Ureter (tissue), 1 donor: ENCODE results near the gene NANOGP8. TPM values are rescaled to one million over a fixed set of nuclear protein-coding genes. Genes with fewer than 3 reads are reported as not detected.

Source experiments
- DNase-seq: peaks from one replicate; pipeline ENCODE4 v3.0.0-alpha.2; 2020; ENCODE audit warnings: low spot score
- total RNA-seq: library from RNA; stranded (reverse); gene quantifications from one replicate; pipeline ENCODE4 v1.2.4, GENCODE V29; 2023
- donor health status: DM: yes; HTN: yes; CAD: no.

The NANOGP8 gene
- total RNA-seq, 1 donor from 2014 or later, result 4.6 TPM

- no peak for DNase-seq
Measured at GRCh38 chr15:35061161-35061824, 23.8 kb downstream of the NANOGP8 start.

GRCh38 chr15:35060591-35060990 lies 24.5 kb downstream of the NANOGP8 start:
- no peak for DNase-seq

GRCh38 chr15:35058534-35059054 lies 26.5 kb downstream of the NANOGP8 start:
- DNase-seq, result no peak

GRCh38 chr15:35055416-35056105 lies 29.5 kb downstream of the NANOGP8 start:
- no peak for DNase-seq

- no peak for DNase-seq
Measured at GRCh38 chr15:35054380-35054779, 30.7 kb downstream of the NANOGP8 start.

GRCh38 chr15:35047996-35048395 lies 37.1 kb downstream of the NANOGP8 start:
- no peak for DNase-seq

- DNase-seq, result no peak
Measured at GRCh38 chr15:35047528-35047927, 37.6 kb downstream of the NANOGP8 start.

- DNase-seq, result no peak
Measured at GRCh38 chr15:35043373-35044095, 41.6 kb downstream of the NANOGP8 start.

- DNase-seq, result no peak
Measured at GRCh38 chr15:35040339-35041255, 44.5 kb downstream of the NANOGP8 start.

- DNase-seq, result no peak
Measured at GRCh38 chr15:35038626-35039451, 46.3 kb downstream of the NANOGP8 start.

Other genes starting within 250 kb of the NANOGP8 start
- gene AQR, start 115.6 kb downstream of the NANOGP8 start, total RNA-seq, result 48.5 TPM
- 47.8 TPM for gene ZNF770, start 97.0 kb downstream of the NANOGP8 start, total RNA-seq